ENCODE results near the gene CD96. TPM values are rescaled to one million over a fixed set of nuclear protein-coding genes. Genes with fewer than 3 reads are reported as not detected.
"Not testable (repeated sequence)": the region's sequence is repeated elsewhere in the genome, so short reads cannot be mapped to it uniquely, and the experiment has no call there.

The CD96 gene
- 0.32 TPM for total RNA-seq
- long read RNA-seq: 0 reads

GRCh38 chr3:111541911-111542483, at the start of gene CD96:
CD96 (plus strand) TSS chr3:111542197; CDS start chr3:111542249, 52 bp downstream.
- ATAC-seq: no peak
- intact Hi-C loops (cut with micrococcal nuclease): no loop called here
- DNase-seq: no peak

DNA sequence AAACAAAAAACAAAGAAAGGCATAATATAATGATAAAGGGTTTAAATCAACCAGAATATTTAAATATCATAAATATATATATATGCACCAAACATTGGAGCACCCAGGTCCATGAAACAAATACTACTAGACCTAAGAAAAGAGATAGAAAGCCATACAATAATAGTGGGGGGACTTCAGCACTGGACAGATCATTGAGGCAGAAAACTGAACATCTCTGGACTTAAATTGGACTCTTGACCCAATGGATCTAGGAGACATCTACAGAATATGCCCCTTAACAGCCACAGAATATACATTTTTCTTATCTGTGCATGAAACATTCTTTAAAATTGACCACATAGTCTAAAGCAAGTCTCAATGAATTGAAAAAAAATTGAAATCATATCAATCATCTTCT, 48.7 kb upstream of the CD96 start:
- no peak for DNase-seq
- intact Hi-C loops (cut with micrococcal nuclease): no loop called here
- ATAC-seq: no peak

- DNase-seq: no peak
- intact Hi-C loops (cut with micrococcal nuclease): no loop called here
- ATAC-seq: no peak
These were observed 45.0 kb upstream of the CD96 start for GRCh38 chr3:111496894-111497559.

GRCh38 chr3:111498022-111498421, 44.0 kb upstream of the CD96 start:
- intact Hi-C loops (cut with micrococcal nuclease): no loop called here
- no peak for ATAC-seq
- DNase-seq: no peak

DNA sequence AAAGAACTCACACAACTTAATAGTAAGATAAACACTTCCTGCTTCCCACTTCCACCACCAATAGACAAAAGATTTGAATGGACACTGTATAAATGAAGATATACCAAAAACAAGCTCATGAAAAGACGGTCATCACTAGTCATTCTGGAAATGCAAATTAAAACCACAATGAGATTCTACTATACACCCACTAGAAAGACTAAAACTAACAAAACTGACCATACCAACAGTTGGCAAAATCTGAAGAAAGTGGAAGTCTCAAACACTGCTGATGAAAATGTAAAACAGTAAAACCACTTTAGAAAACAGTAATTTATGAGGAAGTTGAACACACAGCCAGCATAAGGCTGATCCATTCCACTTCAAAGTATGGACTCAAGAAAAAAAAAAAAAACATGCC, 35.6 kb upstream of the CD96 start:
- intact Hi-C loops (cut with micrococcal nuclease): no loop called here
- ATAC-seq: no peak
- no peak for DNase-seq

- intact Hi-C loops (cut with micrococcal nuclease): no loop called here
- ATAC-seq (no peak), DNase-seq (no peak)
These were observed 32.7 kb upstream of the CD96 start for GRCh38 chr3:111509308-111509707.

DNA sequence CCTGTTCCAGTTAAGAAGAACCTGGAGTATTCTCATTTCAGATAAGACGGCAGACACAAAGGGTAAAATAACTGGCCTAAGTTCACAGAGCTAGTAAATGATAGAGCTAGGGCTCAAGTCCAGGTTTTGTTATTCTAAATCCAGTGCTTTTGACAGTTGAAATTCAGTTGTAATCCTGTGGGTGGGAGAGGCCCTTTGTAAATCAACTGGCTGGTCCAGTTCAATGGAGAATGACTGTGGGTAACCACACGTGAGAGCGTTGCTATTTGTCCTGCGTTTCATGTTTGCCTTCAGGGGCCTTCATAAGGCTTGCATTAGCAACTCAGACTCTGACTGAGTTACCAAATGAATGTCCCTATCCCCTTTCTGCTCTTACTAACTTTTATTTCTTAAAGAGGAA, 24.2 kb upstream of the CD96 start:
- ATAC-seq (no peak), DNase-seq (no peak)
- intact Hi-C loops (cut with micrococcal nuclease): no loop called here

DNA sequence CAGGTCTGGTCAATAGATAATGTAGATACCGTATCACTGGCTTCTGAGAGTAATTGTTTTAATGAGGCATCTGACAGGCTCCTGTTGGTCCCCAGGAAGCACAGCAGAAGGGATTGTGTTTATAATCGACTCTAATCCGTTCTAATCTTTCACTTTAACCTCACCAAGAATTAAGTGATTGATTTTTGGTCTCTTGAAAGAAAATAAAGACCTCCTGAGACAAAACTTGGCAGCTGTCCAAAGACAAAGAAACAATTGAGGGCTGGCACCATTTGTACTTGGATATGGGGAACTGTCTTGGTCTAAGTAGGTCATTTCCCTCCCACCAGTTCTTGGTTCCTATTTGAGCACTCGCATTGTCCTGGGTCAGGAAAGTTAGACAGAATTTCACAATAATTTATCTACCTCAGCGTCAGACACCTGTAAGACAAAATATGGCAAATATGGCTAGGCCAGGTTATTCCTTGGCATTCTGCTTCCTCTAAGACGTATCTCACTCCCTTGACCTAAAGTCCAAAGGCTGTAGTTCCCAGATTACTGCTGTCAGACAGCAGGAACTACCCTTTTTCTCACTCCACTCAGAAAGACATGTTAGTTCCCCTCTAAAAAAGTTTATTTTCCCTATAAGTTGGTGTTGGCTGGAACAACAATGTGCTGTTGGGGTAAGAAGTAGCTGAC, 22.7 kb upstream of the CD96 start:
- no peak for ATAC-seq
- no peak for DNase-seq
- intact Hi-C loops (cut with micrococcal nuclease): no loop called here

DNA sequence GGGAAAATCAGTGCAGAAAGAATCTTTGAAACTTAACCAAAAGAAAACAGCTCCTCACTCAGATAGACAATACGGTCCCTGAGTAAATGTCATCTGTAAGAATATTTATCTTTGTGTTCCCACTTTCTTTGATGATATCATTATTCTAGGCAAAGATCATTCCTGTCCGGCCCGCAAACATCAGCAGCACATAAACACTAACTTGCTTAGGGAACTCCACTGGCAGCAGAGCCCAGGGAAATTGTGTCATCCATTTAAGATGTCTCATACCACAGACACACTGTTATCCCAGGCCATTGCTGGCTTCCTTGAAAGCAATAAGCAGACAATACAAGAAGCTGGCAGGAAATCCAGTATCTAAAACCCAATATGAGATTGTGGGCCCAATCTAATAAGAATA, 20.1 kb upstream of the CD96 start:
- no peak for DNase-seq
- intact Hi-C loops (cut with micrococcal nuclease): no loop called here
- no peak for ATAC-seq

DNA sequence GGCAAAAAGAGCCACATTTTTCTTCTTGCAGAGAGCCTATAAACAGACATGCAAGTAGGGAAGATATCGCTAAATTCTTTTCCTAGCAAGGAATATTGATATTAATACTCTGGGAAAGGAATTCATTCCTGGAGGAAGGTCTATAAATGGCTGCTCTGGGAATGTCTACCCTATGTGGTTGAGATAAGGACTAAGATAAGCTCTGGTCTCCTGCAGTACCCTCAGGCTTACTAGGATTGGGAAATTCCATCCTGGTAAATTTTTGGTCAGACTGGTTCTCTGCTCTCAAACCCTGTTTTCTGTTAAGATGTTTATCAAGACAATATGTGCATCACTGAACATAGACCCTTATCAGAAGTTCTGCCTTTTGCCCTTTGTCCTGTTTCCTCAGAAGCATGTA, 17.5 kb upstream of the CD96 start:
- ATAC-seq; DNase-seq; intact Hi-C loops (cut with micrococcal nuclease): not testable (repeated sequence)

- ATAC-seq (no peak), DNase-seq (no peak)
- intact Hi-C loops (cut with micrococcal nuclease): no loop called here
These were observed 10.6 kb upstream of the CD96 start for GRCh38 chr3:111531446-111531845.

DNA sequence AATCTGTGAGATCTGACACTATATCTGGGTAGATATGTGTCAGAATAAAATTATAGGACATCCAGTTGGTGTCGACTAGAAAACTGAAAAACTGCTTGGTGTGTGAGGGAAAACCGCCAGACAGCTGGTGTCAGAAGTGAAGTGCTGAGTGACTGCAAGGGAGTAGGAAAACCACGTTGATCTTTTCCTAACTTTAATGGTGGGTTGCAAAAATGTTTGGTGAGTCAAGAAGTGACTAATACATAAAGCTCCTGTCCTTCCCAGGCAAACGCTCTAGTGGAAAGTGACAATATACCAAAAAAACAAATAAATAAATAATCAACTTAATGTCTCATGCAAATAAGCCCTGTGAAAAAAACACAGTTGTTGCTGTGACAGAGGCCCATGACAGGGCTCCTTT, 7.3 kb upstream of the CD96 start:
- intact Hi-C loops (cut with micrococcal nuclease): no loop called here
- ATAC-seq: no peak
- no peak for DNase-seq

DNA sequence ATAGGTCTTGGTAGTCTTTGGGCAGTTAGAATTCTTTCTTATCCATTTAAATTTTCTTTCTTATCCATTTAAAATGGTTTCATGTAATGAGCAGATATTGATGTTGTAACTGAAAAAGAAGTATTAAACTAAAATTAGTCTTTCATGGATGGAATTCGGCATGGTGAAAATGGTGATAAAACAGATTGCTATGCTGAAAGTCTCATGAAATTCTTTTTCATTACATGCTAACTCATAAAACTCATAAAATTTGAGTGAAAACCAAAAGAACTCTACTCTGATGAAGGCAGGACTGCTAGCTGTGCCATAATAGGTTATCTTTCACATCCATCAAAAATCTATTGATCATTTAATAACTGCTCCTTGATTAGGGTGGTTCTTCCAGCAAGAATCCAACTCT, 3.9 kb upstream of the CD96 start:
- intact Hi-C loops (cut with micrococcal nuclease): no loop called here
- no peak for ATAC-seq

GRCh38 chr3:111538681-111539083, 3.3 kb upstream of the CD96 start:
- intact Hi-C loops (cut with micrococcal nuclease): no loop called here
- DNase-seq (no peak), ATAC-seq (no peak)

More for the DNA sequence above, 3.9 kb upstream of the CD96 start:
- DNase-seq: no peak

- intact Hi-C loops (cut with micrococcal nuclease): no loop called here
- ATAC-seq (peak; percentile 35), DNase-seq (peak; percentile 37)
These were observed 2.4 kb upstream of the CD96 start for GRCh38 chr3:111539351-111540331.

- intact Hi-C loops (cut with micrococcal nuclease): no loop called here
- DNase-seq: no peak
- ATAC-seq: no peak
These were observed 606 bp upstream of the CD96 start for GRCh38 chr3:111541391-111541790.

- intact Hi-C loops (cut with micrococcal nuclease): no loop called here
- ATAC-seq (no peak), DNase-seq (no peak)
These were observed 759 bp downstream of the CD96 start for GRCh38 chr3:111542611-111543300.

DNA sequence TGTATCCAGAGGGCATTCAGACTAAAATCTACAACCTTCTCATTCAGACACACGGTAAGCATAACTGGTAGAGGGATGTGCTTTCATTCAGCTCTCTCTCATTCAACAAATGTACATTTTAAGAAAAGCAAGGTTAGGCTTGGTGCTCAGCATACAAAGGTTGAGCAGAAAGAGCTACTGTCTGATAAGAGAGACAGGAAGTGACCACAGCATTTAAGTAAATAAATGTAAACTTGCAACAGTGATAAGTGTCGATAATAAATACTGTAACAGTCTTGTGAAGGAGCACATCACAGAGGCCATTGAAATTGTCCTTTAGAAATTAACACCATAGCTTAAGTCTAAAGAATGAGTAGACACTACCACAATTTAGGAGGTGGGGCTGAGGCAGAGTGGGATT, 3.4 kb downstream of the CD96 start:
- intact Hi-C loops (cut with micrococcal nuclease): no loop called here
- ATAC-seq (no peak), DNase-seq (no peak)

DNA sequence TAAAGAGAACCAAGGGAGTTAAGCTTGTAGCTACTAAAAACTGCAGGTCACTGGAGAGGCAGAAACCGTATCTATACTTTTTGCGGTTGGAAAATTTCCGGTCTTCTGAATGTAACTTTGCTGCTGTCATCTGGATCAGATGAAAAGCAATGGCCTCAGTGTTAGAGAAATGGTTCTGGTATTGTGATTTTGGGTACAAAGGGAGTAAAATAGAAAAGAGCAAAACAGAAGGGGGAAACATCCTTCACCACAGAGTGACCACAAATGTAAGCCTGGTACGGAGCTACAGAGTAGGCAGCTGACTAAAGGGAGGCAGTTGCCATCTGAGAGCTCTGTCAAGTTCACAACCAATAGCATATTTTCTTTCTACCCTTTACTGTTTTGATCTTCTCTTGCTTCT, 5.6 kb downstream of the CD96 start:
- intact Hi-C loops (cut with micrococcal nuclease): no loop called here

More for the DNA sequence above, 5.6 kb downstream of the CD96 start:
- DNase-seq (no peak), ATAC-seq (no peak)
